Bronchial epithelial cell (primary cell): ENCODE results near the gene PAQR4. TPM values are rescaled to one million over a fixed set of nuclear protein-coding genes. Genes with fewer than 3 reads are reported as not detected.

Experiments used
- DNase-seq: peaks from one replicate; pipeline ENCODE4 v3.0.0-alpha.2; 2010; ENCODE audit warnings: low read depth
- FAIRE-seq: peaks from 2 replicates; lab custom pipeline; 2011; peaks lifted over from hg19 to GRCh38; lab: Jason Lieb, UNC
- H3K27me3 ChIP-seq: 2 replicates; pipeline ENCODE4 v1.5.1; 2011; ENCODE audit warnings: low read length; ENCODE audit not compliant: control insufficient read depth, insufficient read depth
- H3K36me3 ChIP-seq: 2 replicates; pipeline ENCODE4 v1.5.1; 2011; ENCODE audit warnings: low read length; ENCODE audit not compliant: control insufficient read depth, insufficient read depth
- H3K4me3 ChIP-seq: 2 replicates; pipeline ENCODE4 v1.5.1; 2011; ENCODE audit warnings: mild to moderate bottlenecking, low read depth, low read length, control low read depth
- total RNA-seq: library from RNA; depleted of rRNA; stranded (reverse); fragments of >200 nt; gene quantifications from 2 replicates; pipeline ENCODE4 v1.2.1, GENCODE V29; 2014
- TF ChIP-seq, protein P1 (sequence below): IDR thresholded peaks from 2 replicates; pipeline ENCODE4 v1.5.1; 2011; ENCODE audit warnings: mild to moderate bottlenecking, moderate library complexity, low read length, control low read depth, inconsistent platforms; ENCODE audit not compliant: insufficient read depth, severe bottlenecking

PAQR4 gene
- total RNA-seq, 1 donor from 2014 or later = 5.3 TPM

DNA sequence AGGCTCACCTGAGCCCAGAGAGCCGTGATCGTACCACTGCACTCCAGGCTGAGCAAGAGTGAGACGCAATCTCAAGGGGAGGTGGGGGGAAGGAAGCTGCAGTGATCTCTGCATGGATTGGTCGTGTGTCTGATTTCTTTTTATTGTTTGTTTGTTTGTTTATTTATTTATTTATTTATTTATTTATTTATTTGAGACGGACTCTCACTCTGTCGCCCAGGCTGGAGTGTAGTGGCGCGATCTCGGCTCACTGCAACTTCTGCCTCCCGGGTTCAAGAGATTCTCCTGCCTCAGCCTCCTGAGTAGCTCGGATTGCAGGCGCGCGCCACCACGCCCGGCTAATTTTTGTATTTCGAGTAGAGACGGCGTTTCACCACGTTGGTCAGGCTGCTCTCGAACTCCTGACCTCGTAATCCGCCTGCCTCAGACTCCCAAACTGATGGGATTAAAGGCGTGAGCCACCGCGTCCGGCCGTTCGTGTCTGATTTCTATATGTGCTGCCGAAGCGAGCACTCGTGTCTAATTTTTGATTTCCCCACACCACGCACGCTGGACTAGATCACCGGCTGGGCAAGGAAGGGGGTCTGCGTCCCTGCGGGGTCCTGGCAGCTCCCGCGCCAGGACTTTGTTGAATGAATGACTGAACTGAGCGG lies 50.6 kb downstream of the PAQR4 start:
- Histone ChIP-seq H3K36me3 (peaks cover 10% of the 10 kb centered on the region), H3K27me3 (no peaks in the 10 kb centered on the region), H3K4me3 (peak overlapping the region; percentile 97)
- TF ChIP-seq, protein P1, sequence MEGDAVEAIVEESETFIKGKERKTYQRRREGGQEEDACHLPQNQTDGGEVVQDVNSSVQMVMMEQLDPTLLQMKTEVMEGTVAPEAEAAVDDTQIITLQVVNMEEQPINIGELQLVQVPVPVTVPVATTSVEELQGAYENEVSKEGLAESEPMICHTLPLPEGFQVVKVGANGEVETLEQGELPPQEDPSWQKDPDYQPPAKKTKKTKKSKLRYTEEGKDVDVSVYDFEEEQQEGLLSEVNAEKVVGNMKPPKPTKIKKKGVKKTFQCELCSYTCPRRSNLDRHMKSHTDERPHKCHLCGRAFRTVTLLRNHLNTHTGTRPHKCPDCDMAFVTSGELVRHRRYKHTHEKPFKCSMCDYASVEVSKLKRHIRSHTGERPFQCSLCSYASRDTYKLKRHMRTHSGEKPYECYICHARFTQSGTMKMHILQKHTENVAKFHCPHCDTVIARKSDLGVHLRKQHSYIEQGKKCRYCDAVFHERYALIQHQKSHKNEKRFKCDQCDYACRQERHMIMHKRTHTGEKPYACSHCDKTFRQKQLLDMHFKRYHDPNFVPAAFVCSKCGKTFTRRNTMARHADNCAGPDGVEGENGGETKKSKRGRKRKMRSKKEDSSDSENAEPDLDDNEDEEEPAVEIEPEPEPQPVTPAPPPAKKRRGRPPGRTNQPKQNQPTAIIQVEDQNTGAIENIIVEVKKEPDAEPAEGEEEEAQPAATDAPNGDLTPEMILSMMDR = no peak
- FAIRE-seq (no peak), DNase-seq (no peak)

DNA sequence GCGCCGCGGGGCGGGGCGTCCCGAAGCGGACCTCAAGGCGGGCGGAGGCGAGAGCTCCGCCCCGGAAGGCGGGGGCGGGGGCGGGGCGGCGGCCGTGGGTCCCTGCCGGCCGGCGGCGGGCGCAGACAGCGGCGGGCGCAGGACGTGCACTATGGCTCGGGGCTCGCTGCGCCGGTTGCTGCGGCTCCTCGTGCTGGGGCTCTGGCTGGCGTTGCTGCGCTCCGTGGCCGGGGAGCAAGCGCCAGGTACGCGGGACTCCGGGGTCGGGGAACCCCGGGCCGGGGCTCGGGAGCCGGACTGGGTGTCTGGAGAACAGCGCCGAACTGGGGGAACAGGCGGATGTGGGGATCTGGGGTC lies 51.1 kb downstream of the PAQR4 start, which contains the start of gene TNFRSF12A:
TSS of gene TNFRSF12A (plus strand) at position 122 of the 357 bp plus-strand sequence. CDS start at position 152, 30 bp downstream.
- DNase-seq (peak; percentile 56), FAIRE-seq (no peak)

DNA sequence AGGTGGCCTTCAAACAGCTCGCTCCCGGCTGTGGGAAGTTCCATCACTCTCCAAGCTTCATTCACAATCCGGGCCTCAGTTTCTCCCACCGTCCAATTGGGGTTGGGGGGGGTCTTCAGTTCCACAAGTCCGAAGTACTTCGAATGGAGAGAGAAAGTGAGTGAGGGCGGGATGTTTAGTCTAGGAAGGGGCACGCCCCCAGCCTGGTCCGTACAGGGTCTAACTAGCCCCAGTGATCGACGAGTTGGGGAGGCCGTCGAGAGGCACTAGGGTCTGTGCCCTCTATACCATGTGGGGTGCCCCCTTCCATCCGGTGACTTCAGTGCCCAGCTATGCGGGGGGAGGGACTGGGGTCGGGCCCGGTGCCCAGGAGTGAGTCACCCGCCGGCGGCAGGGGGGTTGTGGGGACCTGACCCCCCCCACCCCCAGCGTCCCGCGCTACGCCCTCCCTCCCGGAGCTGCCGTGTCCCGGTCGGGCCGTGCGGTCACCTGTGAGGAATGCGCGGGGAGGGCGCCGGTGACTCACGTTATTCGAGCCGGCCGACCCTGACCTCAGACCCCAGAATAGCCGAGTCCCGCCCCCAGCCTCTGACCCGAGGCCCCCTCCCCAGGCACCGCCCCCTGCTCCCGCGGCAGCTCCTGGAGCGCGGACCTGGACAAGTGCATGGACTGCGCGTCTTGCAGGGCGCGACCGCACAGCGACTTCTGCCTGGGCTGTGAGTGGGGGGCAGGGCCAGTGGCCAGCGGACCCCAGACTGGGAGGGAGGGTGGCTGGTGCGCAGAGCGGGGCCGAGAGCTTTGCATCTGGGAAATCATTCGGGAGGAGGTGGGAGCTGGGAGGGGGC lies 51.7 kb downstream of the PAQR4 start:
- peak; percentile 72 for DNase-seq
- FAIRE-seq = no peak
- H3K27me3 ChIP-seq = no peaks in the 10 kb centered on the region
- TF ChIP-seq, protein P1 = no peak
- H3K36me3 ChIP-seq = peaks cover 15% of the 10 kb centered on the region
- H3K4me3 ChIP-seq = peak overlapping the region; percentile 97

More for the DNA sequence above, 51.1 kb downstream of the PAQR4 start, which contains the start of gene TNFRSF12A:
- TF ChIP-seq, protein P1 = peak; percentile 8
- Histone ChIP-seq H3K36me3 (peaks cover 10% of the 10 kb centered on the region), H3K4me3 (peak within 1 kb of the TSS; percentile 97), H3K27me3 (no peaks in the 10 kb centered on the region)

DNA sequence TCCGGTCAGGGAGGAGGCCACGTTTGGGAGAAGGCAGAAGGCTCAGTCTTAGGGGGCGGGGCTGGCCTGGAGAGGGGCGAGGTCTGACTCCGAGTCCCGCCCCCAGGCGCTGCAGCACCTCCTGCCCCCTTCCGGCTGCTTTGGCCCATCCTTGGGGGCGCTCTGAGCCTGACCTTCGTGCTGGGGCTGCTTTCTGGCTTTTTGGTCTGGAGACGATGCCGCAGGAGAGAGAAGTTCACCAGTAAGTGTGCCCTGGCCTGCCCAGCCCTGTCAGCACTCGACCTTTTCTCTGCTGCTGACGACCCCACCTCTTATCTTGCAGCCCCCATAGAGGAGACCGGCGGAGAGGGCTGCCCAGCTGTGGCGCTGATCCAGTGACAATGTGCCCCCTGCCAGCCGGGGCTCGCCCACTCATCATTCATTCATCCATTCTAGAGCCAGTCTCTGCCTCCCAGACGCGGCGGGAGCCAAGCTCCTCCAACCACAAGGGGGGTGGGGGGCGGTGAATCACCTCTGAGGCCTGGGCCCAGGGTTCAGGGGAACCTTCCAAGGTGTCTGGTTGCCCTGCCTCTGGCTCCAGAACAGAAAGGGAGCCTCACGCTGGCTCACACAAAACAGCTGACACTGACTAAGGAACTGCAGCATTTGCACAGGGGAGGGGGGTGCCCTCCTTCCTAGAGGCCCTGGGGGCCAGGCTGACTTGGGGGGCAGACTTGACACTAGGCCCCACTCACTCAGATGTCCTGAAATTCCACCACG lies 52.5 kb downstream of the PAQR4 start:
- TF ChIP-seq, protein P1 = peak; percentile 48
- H3K36me3 ChIP-seq = peaks cover 20% of the 10 kb centered on the region
- H3K4me3 ChIP-seq = peak overlapping the region; percentile 97
- no peaks in the 10 kb centered on the region for H3K27me3 ChIP-seq
- DNase-seq (peak; percentile 91), FAIRE-seq (no peak)

DNA sequence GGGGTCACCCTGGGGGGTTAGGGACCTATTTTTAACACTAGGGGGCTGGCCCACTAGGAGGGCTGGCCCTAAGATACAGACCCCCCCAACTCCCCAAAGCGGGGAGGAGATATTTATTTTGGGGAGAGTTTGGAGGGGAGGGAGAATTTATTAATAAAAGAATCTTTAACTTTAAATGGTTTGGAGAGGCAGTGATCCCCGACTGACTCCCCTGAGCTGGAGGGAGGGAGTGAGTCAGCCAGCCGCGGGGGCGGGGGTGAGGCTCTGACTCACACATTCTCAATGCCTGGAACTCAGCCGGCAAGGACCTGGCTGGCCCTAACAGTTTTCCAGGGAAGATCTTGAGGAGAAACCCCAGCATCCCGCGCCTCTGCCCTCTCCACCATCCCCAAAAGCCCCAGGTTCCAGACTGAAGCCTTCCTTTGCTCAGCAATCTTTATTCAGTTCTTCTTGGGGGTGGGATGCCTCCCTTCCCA lies 53.1 kb downstream of the PAQR4 start:
- Histone ChIP-seq H3K4me3 (peak overlapping the region; percentile 97), H3K36me3 (peaks cover 25% of the 10 kb centered on the region), H3K27me3 (no peaks in the 10 kb centered on the region)
- TF ChIP-seq, protein P1 = no peak
- no peak for FAIRE-seq
- DNase-seq = peak; percentile 90
